CD4-positive, alpha-beta T cell treated with Interleukin-6 at 100 ng/mL for 8 hours (primary cell): ENCODE measurements around the gene ATP6V1A.

Source experiments
- DNase-seq: peaks from one replicate; pipeline ENCODE4 v3.0.0-alpha.2; 2020; ENCODE audit warnings: mixed read lengths, low spot score

The ATP6V1A gene

DNA sequence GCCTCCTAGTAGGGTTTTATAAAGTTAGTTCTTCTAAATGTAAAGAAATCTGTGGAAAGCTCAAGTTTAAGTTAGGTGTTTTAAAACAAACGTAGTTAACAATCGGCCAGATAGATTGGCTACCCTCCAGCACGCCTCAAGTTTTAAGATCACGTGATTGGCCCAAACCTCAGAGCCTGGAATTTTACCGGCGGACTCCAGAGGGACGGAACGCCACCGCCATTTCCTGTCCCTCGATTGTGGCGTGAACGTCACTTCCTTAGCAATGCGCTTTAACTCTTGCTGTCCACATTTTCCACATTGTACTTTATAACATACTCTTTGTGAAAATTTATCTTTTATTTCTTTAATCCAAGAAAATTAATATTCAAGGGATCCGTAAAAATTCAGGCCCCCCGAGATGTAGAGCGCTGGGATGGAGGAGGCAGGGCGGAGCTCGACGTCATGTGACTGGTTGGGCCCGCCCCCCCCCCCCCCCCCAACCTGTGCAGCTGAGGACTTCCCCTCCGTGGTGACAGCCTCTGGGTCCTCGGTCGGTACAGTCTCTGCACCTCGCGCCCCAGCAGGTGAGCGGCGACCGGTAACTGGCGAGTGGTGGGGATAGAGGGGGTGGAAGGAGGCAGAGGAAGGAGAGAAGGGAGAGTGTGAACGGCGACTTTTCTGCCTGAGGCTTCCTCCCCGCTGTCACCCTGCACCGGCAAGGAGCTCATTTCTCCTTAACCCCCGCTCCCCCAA, at the start of gene ATP6V1A:
Gene ATP6V1A, plus strand, starts transcription at position 488 of the 735 bp plus-strand sequence. CDS start 31,719 bp downstream, outside the sequence.
- peak; percentile 83 for DNase-seq

DNA sequence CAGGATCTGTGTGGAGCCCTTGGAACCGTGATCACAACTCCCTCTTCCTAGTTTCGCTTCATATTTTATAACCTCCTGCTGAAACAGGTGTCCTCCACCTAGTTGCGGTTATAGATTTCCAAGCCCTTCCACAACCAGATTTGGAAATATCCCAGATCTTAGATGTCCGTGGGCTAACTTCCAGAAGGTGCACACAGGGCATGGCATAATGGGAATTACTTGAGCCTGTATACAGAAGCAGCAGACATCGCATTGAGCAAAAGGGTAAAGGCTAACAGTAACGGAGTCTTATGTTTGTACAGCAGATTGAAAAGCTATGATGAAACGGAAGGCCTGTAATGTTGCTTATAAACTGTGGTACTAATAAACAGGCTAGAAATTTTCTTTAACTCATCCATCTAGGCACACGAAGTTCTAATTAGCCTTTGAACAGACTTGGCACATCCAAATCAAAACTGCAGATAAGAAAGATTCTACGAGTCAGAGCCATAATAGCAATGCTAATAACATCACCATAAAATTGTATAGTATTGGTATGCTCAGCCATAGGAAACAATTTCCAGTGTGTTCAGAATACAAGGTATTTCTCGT, 49.2 kb upstream of the ATP6V1A start:
- no peak for DNase-seq

DNA sequence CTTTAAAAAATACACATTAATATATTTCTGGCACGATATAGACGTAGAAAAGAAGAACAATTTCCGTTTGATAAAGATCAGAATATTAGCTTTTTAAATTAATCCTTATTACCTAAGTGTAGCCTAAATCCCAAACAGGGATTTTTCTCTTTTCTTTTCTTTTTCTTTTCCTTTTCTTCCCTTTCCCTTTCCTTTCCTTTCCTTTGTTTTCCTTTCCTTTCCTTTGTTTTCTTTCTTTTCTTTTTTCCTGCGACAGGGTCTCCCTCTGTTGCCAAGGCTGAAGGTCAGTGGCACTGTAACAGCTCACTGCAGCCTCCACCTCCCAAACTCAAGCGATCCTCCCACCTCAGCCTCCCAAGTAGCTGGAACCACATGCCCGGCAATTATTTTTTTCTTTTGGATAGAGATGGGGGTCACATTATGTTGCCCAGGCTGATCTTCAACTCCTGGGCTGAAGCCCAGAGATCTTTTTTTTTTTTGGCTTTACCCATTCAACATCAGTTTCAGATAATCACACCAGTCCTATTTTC, 48.6 kb upstream of the ATP6V1A start:
- DNase-seq = no peak

DNA sequence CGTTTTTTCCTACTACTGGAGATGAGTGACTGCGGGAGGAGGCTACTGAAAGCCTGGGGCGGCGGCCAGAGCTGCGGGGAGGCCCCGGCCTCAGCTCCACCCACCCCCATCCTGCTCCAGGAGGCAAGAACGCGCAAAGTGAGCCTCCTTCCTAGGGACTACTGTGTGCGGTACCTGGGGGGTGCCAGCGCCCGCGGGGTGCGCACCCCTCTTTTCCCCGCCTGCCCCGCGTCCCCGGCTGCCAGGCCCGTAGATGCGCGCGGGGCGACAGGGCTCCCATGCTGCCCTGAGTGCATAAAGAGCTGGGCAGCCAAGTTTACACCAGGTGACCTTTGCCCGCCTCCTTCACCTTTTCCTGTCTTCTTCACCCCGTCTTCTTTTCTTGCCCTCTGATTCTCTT, 47.9 kb upstream of the ATP6V1A start:
- DNase-seq = peak; percentile 2

DNA sequence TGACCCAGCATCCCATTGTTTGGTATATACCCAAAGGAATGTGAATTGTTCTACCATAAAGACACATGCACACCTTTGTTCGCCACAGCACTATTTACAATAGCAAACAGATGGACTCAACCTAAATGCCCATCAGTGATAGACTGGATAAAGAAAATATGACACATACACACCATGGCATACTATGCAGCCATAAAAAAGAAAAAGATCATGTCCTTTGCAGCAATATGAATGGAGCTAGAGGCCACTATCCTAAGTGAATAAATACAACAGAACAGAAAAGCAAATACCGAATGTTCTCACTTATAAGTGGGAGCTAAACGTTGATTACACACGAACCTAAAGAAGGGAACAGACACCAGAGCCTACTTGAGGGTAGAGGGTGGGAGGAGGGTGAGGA, 39.0 kb upstream of the ATP6V1A start:
- no peak for DNase-seq

DNA sequence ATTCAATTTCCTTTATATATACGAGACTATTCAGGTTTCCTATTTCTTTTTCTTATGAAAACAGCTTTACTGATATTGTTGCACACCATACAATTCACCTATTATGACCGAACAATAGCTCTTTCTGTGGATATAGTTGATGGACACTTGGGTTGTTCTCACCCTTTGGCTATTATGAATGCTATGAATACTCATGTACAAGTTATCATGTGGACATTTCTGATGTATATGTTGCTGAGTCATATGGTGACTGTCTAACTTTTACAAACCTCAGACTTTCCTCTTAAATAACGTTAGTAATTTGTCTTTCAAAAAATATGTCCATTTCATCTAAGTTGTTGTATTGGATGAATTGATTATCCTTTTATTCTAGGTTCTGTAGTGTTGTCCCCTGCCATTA, 34.7 kb upstream of the ATP6V1A start:
- DNase-seq = no peak

DNA sequence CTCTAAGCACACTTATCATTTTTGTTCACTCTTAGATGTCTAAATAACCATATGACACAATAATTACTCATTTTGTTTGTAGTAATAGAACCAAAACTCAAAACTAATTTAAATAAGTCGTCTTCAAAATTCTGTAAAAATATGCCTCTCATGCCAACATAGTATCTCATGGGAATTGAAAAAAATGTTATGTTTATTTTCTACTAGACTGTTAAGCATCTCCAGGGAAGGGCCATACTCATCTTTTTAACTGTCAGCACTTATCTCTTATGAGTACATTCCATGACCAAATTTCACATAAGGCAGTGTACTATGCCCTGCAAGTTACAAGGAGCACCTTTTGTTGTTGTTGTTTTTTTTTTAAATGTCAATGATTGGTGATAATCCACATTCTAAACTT, 32.1 kb upstream of the ATP6V1A start:
- no peak for DNase-seq

DNA sequence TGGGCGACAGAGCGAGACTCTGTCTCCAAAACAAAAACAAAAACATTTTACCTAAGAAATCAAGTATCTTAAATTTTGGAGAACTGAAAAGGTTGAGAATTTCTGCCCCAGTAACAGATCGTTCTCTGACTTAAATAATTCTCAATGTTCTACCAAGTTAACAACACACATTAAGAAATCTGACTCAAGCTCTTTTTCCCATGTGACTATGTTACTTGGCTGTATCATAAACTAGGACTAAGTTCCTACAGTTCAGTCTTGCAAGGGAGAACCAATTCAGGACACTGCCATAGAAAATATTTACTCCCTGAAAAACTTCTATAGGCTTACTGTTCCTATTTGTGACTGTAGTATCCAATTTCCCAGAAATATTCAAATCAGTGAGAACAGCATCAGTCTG, 29.5 kb upstream of the ATP6V1A start:
- DNase-seq = no peak

DNA sequence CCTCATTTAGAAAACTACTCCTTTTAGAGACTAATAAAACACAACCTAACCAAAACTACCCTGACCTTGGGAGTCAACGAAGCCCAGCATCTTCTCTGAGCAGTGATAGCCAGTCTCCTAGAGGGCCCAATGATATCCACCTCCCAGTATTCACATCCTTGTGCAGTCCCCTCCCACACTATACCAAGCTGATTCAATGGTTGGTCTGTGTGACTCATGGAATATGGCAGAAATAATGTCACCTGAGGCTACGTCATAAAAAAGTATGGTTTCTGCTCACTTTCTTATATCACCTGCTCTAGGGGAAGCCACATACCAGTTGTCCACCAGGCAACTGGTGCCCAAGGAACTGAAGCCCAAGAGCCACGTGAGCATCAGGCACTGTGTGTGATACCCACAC, 29.0 kb upstream of the ATP6V1A start:
- no peak for DNase-seq

DNA sequence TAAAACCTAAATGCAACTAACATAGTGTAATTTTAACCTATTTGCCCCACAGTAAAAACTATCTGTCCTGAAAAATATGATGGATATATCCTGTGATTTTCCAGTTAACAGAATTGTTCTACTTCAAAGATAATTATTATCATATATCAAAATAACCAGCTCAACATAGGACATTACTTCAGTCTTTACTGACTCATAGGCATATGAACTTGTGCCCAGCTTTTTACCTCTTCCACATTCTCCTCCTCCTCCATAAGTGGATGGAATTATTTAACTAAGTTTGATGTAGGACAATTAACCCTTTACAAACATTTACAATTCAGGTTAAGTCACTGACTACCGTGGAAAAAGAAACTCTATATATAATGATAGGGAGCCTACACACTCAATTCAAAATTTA, 27.5 kb upstream of the ATP6V1A start:
- no peak for DNase-seq

DNA sequence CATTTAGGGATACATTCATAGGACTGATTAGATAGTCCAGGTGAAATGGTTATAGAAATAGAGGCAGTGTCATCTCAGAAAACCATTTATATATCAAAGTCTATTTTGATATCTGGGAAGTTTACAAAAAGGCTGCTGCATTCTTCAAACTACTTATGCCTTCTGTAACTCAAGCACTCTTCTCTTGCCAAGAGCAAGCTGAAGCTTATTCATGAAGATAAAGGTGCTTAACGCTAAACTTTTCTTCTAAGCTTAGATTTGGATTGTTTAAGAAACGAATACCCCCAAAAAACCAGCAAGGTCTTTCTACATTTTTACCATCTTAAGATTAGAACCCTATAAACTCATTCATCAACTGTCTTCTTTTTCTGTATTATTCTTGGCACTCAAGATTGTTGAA, 27.1 kb upstream of the ATP6V1A start:
- no peak for DNase-seq

DNA sequence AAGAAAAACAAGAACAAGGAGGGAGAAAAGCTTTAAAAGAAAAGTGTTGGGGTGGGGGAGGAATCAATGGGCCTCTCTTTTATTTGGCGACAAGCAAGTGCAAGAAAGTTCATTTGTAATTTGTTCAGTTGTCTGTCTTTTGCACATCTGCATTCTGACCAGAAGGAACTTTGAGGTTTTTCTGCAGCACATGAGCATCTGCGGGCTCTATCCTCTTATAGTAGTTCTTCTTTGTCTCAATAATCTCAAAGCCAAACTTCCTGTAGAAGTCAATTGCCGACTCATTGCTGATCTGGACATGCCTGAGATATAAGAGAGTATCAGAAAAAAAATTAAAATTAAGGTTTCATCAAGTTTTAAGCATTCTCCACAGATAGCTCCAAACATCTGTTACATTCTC, 25.2 kb upstream of the ATP6V1A start:
- DNase-seq = no peak

DNA sequence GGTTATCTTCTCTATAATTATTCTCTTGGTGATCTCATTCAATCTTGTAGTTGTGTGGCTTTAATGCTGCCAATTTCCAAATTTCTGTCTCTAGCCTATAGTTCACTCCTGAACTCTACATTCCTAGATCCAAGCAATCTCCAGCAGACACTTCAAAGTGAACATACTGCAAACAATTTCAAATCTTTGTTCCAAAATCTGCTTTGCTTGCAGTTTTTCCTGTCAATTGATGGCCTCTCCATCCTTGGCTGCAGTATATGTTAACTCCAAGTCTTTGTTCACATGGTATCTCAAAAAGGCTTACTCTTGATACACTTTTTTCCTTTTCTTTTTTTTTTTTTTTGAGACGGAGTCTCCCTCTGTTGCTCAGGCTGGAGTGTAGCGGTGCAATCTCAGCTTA, 18.2 kb upstream of the ATP6V1A start:
- no peak for DNase-seq

DNA sequence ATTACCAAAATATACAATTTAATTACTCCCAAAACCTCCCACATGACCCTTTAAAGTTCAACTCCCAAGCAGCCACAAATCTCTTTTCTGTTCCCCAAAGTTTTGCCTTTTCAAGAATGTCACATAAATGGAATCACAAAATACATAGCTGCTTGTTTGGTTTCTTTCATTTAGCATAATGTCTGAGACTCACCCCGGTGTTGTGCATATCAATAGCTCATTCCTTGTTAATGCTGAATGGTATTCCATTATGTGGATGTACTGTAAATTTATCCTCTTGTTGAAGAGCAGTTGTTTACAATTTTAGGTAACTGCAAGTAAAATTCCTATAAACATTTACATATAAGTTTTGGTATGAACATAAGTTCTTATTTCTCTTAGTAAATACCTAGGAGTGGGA, 16.3 kb upstream of the ATP6V1A start:
- no peak for DNase-seq

DNA sequence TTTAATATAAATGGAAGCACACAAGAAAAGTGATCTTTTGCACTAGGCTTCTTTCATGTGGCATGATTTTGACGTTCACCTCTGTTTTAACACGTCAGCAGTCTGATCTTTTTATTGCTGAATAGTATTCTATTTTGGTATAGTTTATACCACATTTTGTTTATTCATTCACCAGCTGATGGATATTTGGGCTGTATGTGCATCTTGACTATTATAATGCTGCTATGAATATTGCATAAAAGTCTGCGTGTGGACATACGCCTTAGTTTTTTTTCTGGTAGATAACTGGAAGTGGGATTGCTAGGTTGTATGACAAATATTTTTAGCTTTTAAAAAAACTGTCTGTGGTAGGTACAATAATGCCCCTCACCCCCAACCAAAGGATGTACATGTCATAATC, 15.1 kb upstream of the ATP6V1A start:
- DNase-seq = no peak

DNA sequence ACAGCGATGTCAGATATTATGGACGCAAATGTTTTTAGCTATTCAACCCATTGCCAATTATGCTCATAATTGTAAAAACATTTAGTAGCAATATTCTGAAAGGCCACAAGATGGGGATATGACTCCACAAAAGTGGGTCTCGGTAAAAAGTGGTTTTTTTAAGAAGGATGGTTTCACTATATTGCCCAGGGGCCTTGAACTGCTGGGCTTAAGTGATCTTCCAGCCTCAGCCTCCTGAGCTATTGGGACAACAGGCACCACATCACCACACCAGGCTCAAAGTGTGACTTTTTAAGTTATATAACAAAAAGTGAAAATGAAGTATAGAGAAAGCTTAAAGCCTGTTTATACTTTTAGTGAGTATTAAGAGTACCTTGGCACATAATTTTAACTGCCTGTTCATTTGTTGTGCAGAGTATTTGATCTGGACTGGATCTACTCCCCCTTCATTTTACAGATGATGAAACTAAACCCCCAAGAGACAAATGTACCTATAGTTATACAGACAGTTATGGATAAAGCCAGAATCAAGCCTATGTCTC, 10.2 kb upstream of the ATP6V1A start:
- DNase-seq = peak; percentile 58

DNA sequence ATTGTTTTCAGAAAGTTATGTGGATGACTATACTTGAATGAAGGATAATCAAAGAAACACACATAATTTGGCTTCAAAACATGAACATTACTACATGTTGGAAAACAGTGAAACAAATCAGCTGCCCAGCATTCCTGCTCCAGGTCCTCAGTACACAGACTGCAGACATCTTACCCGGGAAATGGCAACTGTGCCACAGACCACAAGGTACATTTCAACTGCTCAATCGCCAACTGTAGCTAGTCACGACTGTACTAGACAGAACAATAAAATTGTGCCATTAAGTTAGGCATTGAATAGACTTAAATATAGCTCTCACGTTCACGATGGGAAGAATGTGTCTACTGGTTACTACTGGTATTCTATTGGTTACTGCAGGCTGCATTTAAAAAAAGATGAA, 5.7 kb upstream of the ATP6V1A start:
- DNase-seq = no peak

DNA sequence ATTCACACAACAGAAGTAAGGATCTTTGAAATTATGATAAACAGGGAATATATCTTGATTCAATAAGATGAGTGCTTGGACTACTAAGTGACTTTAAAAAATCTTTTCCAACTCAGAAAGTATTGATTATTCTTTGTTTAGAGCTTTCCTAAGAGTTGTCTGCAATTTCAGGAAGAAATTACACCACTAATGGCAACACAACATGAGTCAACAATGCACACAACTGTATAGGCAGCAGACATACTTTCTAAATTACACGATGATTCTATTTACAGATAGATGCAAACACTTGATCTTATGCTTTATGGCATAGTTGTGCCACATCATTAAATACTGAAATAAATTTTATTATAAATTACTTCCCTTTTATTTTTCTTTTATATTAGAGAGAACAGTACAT, 5.2 kb upstream of the ATP6V1A start:
- no peak for DNase-seq

DNA sequence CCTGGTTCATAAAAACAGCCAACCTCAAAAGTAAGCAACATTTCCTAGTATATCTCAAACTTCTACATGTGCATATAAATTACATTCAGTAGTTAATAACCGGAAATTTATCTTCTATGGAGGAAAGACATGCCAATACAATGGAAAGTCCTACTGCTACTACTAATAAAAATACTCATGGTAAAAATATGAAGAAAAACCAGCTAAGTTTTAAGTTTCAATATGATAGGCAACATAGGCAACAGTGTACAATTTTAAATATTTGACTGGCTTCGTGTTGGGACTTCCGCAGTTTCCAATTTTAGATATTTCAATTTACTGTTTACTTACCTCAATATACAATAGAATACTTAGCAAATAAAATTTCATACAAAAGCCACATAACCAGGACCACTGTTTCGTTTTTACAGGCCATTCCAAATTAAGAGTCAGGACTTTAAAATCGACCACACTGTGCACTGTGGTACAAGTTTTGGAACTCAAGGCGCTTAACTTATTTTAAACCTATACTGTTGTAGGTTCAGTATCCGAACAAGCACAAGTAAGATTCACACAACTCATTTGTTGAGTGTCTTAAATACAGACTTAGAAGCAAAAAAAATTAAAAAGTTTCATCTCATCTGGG, 3.7 kb upstream of the ATP6V1A start:
- no peak for DNase-seq

DNA sequence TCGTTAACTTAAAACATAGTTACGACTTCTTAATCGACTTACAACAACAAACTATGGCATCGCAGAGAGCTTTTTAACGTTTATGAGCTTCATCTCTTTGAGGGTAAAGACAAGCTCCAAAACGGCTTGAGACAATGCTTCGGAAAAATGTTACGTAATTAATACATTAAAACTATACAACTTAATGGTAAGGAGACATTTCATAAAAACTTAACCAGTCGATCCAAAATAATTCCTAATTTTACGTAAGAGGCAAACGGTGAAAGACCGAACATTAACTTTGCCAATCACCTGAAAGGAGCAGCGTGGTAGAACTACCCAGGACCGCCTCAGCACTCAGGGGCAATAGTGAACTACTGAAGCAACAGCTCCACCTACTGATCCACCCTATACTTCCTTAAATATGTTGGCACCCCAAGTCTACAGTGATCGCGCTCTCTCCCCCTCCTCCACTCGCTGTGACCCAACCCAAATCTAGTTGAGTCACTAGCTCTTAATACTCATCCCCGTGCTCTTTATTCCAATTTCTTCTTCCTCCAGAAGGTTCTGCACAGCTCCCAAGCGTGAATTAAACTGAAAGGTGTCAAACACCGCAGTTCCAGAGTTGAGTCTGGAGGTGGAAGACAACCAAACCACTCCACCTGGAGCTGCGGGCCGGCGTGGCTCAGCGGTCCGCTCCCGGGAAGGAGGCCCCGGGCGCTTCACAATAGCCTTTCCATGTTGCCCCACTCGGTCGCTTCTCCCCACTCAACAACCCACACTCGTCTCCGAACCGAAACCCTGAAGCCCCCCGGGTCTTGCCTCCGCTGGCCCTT, 1.7 kb upstream of the ATP6V1A start:
- peak; percentile 86 for DNase-seq

DNA sequence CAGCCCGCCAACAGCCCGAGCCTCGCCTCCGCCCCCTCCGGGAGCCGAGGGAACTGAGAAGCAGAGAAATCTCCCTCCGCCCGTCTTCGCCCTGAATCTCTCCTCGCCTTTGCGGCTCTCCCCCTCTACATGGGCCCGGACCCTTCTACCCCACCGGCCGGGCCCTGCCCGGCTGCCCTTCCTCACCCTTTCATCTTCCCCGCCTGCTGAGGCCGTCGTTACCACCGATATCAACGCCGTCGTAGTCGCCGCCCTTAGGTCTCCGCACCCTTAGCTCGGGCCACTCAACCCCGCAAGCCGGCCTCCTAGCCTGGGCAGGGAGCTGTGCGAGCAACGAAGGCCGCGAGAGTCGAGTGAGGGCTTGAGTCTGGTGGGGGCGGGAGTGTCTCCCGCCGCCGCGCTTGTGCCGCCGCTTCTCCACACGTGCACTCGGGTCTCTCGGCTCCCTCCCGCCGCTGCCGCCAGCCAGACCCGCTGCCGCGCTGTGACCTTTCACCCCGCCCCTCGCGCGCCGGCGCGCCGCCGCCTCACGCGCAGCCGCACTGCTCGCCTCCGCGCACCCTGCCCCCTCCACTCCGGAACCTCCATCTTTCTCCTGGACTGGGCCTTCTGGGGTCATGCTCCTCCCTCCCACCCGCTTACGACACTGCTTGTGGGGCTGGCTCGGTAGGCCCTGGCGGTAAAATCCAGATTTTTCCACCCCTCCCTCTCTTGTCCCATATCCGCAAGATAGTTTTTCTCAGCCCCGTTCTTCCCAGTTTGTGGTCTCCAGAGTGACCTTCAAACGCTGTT, 883 bp upstream of the ATP6V1A start, which contains the start of gene NAA50:
Gene NAA50, minus strand, starts transcription at position 494 of the 792 bp plus-strand sequence. Its CDS starts 300 bp downstream, at position 194.
- peak; percentile 92 for DNase-seq
